A172 (cell line): ENCODE measurements around the gene MLYCD. TPM values are rescaled to one million over a fixed set of nuclear protein-coding genes. Genes with fewer than 3 reads are reported as not detected.
"Not testable (repeated sequence)": the region's sequence is repeated elsewhere in the genome, so short reads cannot be mapped to it uniquely, and the experiment has no call there.

Experiments
- DNase-seq: peaks from one replicate; pipeline ENCODE4 v3.0.0-alpha.2; 2015; ENCODE audit warnings: low spot score
- total RNA-seq: library from RNA; depleted of rRNA; stranded (reverse); fragments of >200 nt; shearing (Covaris generic); gene quantifications from 2 replicates; pipeline ENCODE4 v1.2.3, GENCODE V29; 2014

The MLYCD gene
- total RNA-seq, 1 experiment from 2014 or later, result 3.1 TPM

GRCh38 chr16:83939266-83939855, 40.4 kb downstream of the MLYCD start:
- no peak for DNase-seq

- no peak for DNase-seq
These were observed 41.2 kb downstream of the MLYCD start for GRCh38 chr16:83940119-83940518.

- no peak for DNase-seq
These were observed 41.9 kb downstream of the MLYCD start for GRCh38 chr16:83940630-83941378.

- DNase-seq, result not testable (repeated sequence)
These were observed 42.6 kb downstream of the MLYCD start for GRCh38 chr16:83941546-83941945.

- DNase-seq, result no peak
These were observed 43.2 kb downstream of the MLYCD start for GRCh38 chr16:83942074-83942473.

GRCh38 chr16:83942815-83943515, 44.0 kb downstream of the MLYCD start:
- DNase-seq, result no peak

- no peak for DNase-seq
These were observed 44.7 kb downstream of the MLYCD start for GRCh38 chr16:83943516-83944050.

- no peak for DNase-seq
These were observed 46.7 kb downstream of the MLYCD start for GRCh38 chr16:83945587-83945986.

- no peak for DNase-seq
These were observed 47.4 kb downstream of the MLYCD start for GRCh38 chr16:83946154-83946780.

- DNase-seq, result no peak
These were observed 48.1 kb downstream of the MLYCD start for GRCh38 chr16:83946781-83947566.

- no peak for DNase-seq
These were observed 48.8 kb downstream of the MLYCD start for GRCh38 chr16:83947642-83948234.

- no peak for DNase-seq
These were observed 50.2 kb downstream of the MLYCD start for GRCh38 chr16:83948914-83949723.

- DNase-seq, result no peak
These were observed 50.7 kb downstream of the MLYCD start for GRCh38 chr16:83949724-83950001.

GRCh38 chr16:83950862-83951399, 52.0 kb downstream of the MLYCD start:
- DNase-seq, result not testable (repeated sequence)

- no peak for DNase-seq
These were observed 52.6 kb downstream of the MLYCD start for GRCh38 chr16:83951544-83951943.

GRCh38 chr16:83952587-83952939, 53.6 kb downstream of the MLYCD start:
- DNase-seq, result no peak

GRCh38 chr16:83952940-83953795, 54.3 kb downstream of the MLYCD start, which contains the start of gene OSGIN1:
Gene OSGIN1 (plus strand): TSS chr16:83953240. CDS start chr16:83957672, 4,432 bp downstream.
- peak; percentile 97 for DNase-seq

- DNase-seq, result peak; percentile 76
These were observed 55.1 kb downstream of the MLYCD start for GRCh38 chr16:83953796-83954576.
